Nephron progenitor cell (in vitro differentiated cells): ENCODE measurements around the gene CTPS1.

Experiments used
- DNase-seq: peaks from one replicate; pipeline ENCODE4 v3.0.0; 2021
- H3K27ac Mint-ChIP-seq: 2 replicates; pipeline ENCODE4 v1.8.0; 2021; ENCODE audit warnings: mild to moderate bottlenecking, moderate library complexity, mixed read lengths
- H3K27me3 Mint-ChIP-seq: 2 replicates; pipeline ENCODE4 v1.8.0; 2021; ENCODE audit warnings: mild to moderate bottlenecking, low read depth, mixed read lengths; ENCODE audit not compliant: poor library complexity
- H3K36me3 Mint-ChIP-seq: 2 replicates; pipeline ENCODE4 v1.8.0; 2021; ENCODE audit warnings: low read depth, mixed read lengths
- H3K4me1 Mint-ChIP-seq: 2 replicates; pipeline ENCODE4 v1.8.0; 2021; ENCODE audit warnings: mixed read lengths
- H3K4me3 Mint-ChIP-seq: 2 replicates; pipeline ENCODE4 v1.8.0; 2021; ENCODE audit warnings: mild to moderate bottlenecking, moderate library complexity, mixed read lengths
- H3K9me3 Mint-ChIP-seq: 2 replicates; pipeline ENCODE4 v1.8.0; 2021; ENCODE audit warnings: mild to moderate bottlenecking, moderate library complexity, mixed read lengths
- CTCF ChIP-seq: fragments of 200-600 bp; sonication (generic); IDR thresholded peaks from 2 replicates; pipeline ENCODE4 v1.5.0; 2021; ENCODE audit warnings: antibody characterized with exemption

Gene CTPS1

GRCh38 chr1:41013024-41013423 is 33.5 kb downstream of the CTPS1 start:
- H3K36me3 Mint-ChIP-seq, result peaks cover 58% of the 10 kb centered on the region
- no peaks in the 10 kb centered on the region for H3K9me3 Mint-ChIP-seq

GRCh38 chr1:41013796-41014195 is 34.3 kb downstream of the CTPS1 start:
- Mint-ChIP-seq H3K36me3 (peaks cover 51% of the 10 kb centered on the region), H3K27ac (peak overlapping the region; percentile 48), H3K4me1 (no peaks in the 10 kb centered on the region), H3K27me3 (peaks cover 7% of the 10 kb centered on the region), H3K9me3 (no peaks in the 10 kb centered on the region), H3K4me3 (no peak overlapping the region)
- no peak for TF ChIP-seq CTCF
- no peak for DNase-seq

More at GRCh38 chr1:41013024-41013423, 33.5 kb downstream of the CTPS1 start:
- DNase-seq, result no peak
- H3K4me1 Mint-ChIP-seq, result no peaks in the 10 kb centered on the region
- H3K27me3 Mint-ChIP-seq, result peaks cover 7% of the 10 kb centered on the region
- H3K27ac Mint-ChIP-seq, result no peak overlapping the region
- TF ChIP-seq CTCF, result no peak
- no peak overlapping the region for H3K4me3 Mint-ChIP-seq

GRCh38 chr1:41014871-41015270 is 35.4 kb downstream of the CTPS1 start:
- no peak for TF ChIP-seq CTCF
- Mint-ChIP-seq H3K9me3 (no peaks in the 10 kb centered on the region), H3K4me3 (no peak overlapping the region), H3K27me3 (peaks cover 7% of the 10 kb centered on the region), H3K36me3 (peaks cover 54% of the 10 kb centered on the region), H3K27ac (peak overlapping the region; percentile 71), H3K4me1 (peaks cover 9% of the 10 kb centered on the region)
- no peak for DNase-seq

- H3K27me3 Mint-ChIP-seq, result peaks cover 7% of the 10 kb centered on the region
- no peaks in the 10 kb centered on the region for H3K9me3 Mint-ChIP-seq
These were observed 35.9 kb downstream of the CTPS1 start for GRCh38 chr1:41015281-41015896.

GRCh38 chr1:41015897-41016470 is 36.5 kb downstream of the CTPS1 start:
- no peaks in the 10 kb centered on the region for H3K9me3 Mint-ChIP-seq
- DNase-seq, result no peak
- peaks cover 7% of the 10 kb centered on the region for H3K27me3 Mint-ChIP-seq
- TF ChIP-seq CTCF, result no peak
- H3K36me3 Mint-ChIP-seq, result peaks cover 44% of the 10 kb centered on the region
- H3K27ac Mint-ChIP-seq, result peak overlapping the region; percentile 59
- H3K4me1 Mint-ChIP-seq, result peaks cover 15% of the 10 kb centered on the region
- no peak overlapping the region for H3K4me3 Mint-ChIP-seq

More at GRCh38 chr1:41015281-41015896, 35.9 kb downstream of the CTPS1 start:
- Mint-ChIP-seq H3K4me3 (no peak overlapping the region), H3K27ac (peak overlapping the region; percentile 71), H3K4me1 (peaks cover 11% of the 10 kb centered on the region), H3K36me3 (peaks cover 49% of the 10 kb centered on the region)
- no peak for TF ChIP-seq CTCF
- DNase-seq, result no peak
